RKO (cell line): Measurements from ENCODE around the gene CCDC30.

Experiments
- DNase-seq: peaks from one replicate; pipeline ENCODE4 v3.0.0-alpha.2; 2016; ENCODE audit warnings: low spot score

Gene CCDC30

DNA sequence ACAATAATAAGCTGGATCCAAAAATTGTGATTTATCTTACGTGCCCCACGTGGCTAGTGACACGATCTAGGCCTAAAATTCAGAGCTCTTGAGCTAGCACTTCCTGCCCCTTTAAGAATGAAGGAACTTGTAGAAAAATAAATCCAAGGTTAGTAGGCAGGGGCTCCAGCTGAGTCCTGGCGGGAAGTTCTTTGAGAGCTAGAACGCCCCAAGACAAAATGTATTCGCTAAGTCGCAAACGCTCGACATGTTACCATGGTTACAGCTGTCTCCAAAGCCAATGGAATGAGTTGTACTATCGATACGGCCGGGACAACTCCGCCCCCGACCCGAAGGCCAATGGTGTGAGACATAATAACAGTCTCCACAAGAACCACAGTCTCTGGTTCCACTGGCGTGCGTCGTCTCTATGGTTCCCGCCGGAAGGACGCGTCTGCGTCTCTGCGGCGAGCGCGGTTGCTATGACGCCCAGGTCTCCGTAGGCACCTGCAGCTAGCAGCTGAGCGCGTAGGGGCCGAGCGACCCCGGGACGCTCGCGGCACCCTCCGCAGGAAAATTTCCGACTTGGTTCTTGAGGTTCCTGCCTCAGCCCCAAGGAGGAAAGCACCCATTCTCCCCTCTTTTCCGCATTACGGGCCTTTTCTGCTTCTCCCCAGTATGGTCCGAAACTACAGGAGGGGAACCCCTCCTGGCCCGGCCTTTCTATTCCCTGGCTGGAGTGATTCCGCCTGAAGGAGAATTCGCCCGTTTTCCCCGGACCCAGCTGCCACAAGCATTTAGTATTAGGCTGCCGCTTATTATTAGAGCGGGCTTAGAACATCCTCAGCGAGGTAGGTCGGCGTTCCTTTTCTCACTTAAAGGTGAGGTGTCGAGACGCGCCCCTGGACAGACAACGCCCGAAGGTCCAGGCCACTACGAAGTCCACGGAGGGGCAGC, at the start of gene CCDC30:
Gene CCDC30, plus strand, starts transcription at position 459 of the 936 bp plus-strand sequence. CDS start 17,266 bp downstream, outside the sequence.
- DNase-seq, result peak; percentile 99

DNA sequence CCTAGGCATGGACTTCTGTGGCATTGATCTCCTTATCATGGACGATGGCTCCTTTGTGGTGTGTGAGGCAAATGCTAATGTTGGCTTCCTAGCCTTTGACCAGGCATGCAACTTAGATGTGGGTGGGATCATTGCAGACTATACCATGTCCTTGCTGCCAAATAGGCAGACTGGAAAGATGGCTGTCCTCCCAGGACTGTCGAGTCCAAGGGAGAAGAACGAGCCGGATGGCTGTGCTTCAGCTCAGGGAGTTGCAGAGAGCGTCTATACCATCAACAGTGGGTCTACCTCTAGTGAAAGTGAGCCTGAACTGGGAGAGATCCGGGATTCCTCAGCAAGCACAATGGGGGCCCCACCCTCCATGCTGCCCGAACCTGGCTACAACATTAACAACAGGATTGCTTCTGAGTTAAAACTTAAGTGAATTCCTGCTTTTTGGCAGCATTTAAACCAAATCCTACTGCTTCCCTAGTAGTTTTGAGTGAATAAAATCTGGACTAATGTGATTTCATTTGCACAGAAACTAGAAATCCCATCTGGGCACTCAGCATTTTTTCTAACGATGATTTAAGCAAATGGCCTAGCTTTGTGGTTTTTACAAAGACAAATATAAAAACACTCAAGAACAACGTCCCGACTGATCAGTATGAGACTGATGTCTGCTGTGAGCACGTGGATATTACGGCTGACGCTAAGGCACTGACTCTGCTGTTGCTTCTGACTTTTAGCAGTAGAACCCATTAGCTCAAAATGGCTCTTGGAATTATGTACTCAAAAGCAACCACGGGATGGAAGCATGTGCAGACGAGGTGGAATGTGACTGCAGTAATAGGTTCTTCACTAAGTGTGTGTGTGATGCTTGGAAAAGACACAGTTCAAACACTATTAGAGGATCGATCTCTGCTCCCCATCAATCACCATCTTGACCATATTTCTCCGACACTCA, 48.3 kb upstream of the CCDC30 start:
- no peak for DNase-seq

DNA sequence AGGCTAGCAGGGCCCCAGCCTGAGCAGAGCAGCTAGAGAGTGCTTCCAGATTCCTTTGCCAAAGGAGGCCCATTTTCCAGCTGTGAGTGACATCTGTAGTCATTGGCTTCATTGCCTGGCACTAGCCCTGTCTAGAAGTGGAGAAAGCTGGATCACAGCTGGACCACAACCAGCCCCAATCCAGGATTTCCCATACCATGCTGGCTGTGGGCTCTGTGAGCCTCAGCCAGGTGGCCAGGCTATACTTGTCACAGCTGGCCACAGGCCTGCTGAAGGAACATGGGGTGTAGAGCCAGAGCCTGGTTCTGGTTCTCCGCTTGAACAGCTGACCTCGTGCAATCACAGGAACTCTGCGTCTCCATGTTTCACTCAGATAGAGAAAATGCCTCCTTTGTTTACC, 45.9 kb upstream of the CCDC30 start:
- DNase-seq, result no peak

DNA sequence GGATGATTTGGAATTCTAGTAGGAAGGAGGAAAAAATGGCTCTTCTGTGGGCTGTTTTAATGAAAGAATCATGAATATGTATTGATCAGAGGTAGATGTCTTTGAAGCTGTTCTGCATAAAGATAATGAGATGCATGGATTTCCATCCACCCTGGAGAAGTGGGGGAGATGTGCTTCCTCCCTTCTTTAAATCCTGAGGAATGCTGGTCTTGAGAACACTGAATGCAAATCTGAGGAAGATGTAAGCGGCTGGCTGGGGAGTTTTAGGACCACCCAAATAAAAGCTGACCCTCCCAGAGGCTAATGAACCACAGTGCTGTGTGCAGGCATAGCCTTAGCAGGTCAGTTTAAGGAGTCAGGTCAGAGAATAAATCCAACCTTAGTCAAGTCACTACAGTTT, 44.6 kb upstream of the CCDC30 start:
- DNase-seq, result no peak

DNA sequence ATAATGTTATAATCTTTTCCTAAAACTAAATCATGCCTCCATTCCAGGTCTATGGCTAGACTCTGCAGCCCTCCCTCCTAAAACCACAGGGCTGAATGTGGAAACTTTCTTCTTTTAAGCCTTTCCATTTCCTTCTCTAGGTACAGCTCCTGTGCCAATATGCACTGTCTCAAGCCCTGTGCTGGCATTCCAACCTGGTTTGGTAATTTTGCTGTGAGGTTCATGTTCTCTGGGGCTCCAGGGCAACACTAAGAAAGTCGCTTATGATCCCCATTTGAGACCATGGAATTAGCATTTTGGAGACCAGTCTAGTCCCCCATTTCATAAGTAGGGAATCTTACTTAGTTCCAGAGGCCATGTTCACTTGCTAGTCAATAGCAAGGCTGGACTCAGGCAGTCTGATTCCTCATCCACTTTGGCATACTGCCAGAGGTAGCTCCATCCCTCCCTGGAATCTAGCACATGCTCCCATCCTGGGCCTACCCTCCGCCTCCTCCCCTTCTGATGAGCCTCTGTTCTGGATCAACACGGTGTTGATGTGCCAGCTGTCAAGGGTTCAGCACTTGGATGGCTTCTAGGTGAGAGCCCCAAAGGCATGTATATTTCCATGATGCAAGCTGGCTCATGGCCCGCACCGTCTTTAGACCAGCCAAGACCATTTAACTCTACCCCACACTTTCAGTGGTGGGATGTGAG, 43.8 kb upstream of the CCDC30 start:
- DNase-seq, result no peak

DNA sequence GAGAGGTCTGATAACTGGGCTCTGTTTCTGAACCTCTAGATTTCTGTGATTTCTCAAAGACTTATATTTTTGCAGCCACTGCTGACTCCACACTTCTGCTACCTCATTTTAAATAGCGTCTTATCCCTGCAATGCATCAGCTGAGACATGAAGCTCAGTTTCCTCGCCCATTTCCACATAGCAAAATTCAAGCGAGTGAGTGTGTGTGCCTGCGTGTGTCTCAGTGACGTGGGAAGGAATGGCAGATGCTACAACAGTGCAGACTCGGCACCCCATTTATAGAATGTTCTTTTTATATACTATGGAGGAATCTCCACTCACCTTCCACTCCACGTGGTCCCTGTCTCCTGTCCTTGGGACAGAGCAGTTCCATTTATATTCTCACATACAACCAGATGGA, 43.0 kb upstream of the CCDC30 start:
- DNase-seq, result no peak

DNA sequence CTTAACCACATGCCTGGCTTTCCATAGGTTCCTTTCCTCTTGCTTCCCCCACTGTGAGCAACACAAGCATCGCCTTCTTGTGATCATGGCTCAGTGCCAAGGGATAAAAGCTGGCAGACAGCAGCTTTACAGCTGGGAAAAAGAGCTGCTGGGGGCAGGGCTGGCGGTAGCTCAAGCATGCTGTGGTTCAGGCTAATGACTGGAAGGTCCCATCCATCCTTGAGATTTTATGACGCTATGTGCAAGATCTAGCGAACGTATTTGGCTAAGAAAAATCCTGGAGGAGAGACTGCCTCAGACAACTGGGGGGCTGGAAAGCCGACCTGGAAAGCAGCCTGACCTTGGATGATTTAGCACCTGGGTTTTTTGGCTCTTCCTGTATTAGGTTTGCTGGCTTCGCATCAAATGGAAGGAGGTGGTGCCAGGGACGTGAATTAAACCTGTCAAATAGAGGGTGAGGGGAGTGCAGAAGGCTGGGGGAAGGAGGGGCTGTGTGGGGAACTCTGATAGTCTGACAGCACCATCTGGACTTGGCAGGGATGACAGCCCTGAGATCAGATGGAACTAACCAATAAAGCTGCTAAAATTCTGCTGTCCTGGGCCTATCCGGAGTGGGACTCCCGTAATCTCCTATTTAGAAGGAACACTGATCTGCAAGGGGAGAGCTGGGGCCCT, 42.0 kb upstream of the CCDC30 start:
- no peak for DNase-seq

DNA sequence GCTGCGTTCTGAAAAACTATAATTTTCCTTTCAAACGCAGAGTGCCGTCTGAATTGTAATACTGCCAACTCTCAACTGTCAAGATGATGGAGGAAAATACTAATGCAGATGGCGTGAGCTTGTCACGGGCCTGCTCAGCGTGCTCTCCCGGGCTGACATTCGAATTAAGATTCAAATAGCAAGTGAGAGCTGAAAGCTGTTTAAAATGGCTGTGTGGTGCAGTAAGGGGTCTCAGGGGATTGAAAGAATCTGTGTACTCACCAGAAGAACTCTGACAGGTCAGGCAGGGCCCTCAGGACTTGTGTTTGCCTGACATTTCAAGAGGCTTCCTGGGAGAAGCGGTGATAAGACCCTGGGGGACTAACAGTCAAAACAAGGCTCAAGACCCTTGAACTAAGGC, 40.3 kb upstream of the CCDC30 start:
- DNase-seq, result no peak

DNA sequence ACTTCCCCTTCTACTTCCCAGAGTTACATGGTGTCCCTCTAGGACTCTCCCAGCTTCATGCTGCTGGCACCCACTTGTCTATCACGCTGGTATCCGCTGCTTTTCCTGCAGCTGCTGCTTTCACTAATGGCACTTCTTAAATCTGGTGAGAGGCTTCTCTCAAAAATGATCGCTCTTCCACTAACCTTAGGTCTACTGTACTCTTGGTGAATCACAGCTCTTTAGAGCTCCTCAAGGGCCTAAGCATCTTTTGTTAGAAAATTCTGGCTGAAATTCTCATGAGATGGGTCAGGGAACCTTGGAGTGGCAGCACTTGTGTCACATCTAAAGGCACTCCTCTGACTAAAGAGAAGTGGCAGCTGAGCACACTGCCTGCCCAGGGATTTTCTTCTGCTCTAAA, 39.4 kb upstream of the CCDC30 start:
- no peak for DNase-seq

DNA sequence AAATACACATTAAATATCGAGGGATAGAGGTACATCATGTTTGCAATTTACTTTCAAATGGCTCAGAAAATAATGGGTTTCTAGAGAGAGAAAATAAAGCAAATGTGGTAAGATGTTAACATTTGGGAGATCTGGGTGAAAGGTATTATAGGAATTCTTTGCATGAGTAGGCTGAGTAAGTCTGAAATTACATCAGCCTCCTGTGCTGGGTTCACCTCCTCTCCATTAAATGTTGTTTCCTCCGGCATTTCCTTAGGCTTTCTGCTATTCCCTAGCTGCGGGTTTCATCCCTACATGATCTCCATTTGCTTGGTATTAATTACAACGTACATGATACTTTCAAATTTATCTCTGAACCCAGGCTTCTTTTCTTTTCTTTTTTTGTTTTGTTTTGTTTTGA, 38.9 kb upstream of the CCDC30 start:
- no peak for DNase-seq

DNA sequence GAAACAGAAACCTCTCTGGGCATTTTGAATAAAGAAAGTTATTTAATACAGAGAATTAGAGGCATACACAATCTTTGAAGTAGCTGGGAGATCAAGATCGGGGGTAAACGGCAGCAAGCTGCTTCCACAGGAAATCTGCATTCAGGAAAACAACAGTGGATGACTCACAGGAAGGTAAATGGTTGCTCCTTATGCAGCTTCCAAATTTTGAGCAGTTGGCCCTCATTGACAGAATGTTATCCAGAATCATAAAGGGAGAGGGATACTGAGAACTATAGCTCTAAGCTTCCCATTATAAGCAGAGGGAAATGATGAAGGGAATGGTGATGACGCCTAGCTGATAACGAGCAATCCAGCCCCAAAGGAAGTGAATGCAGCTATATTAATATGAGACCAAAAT, 35.8 kb upstream of the CCDC30 start:
- DNase-seq, result no peak

DNA sequence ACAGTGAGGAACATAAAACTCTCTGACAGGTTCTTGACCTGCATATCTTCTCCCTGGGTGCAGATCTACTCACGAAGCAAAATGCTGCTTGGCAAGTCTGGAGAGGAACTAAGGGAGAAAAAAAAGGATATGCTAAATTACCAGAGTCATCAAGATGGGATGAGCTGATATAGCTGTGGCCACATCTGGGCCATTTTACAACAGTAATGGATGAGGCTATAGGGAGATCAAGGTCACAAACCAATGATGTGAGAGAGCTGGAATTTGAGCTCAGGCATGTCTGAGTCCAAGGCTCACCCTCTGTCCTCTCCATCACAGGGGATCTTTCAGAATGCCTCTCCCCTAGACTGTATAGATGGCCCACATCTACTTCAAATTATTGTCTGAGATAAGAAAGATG, 33.5 kb upstream of the CCDC30 start:
- DNase-seq, result no peak

DNA sequence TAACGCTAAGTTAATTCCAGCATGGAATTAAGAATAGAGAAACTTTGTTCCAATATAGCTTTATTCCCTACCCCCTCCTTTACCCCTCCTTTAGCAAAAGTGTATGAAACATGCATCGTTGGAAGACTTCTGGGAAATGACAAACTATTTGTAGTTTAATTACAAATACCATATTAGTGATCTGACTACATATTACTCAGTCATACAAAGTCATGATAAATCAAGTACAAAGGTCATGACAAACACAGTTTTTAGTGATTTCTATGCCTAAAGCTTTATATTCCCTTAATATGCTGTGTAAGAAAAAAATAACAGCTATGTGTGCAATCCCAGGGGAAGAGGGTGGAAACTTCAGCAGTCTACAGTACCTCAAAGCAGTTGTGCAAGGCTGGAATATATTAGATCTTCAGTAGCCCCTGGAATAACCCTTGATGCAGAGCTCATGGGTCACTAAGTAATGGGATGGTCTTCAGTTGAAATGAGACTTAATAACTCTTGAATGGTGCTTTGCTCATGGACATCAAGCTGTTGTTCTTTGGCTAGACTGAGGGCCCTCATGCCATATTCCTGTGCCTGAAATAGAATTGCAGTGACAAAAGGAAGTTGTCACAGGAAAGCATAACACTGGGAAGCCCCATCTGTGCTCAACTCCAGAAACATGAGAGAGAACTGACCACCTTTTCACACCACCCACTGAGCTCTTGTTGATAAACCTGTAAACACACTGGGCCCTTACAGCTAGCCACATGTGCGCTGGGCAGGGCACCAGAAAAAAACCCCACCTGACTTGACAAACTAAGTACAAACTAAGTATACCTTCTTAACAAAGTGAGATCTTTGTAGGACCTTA, 32.6 kb upstream of the CCDC30 start:
- peak; percentile 24 for DNase-seq

DNA sequence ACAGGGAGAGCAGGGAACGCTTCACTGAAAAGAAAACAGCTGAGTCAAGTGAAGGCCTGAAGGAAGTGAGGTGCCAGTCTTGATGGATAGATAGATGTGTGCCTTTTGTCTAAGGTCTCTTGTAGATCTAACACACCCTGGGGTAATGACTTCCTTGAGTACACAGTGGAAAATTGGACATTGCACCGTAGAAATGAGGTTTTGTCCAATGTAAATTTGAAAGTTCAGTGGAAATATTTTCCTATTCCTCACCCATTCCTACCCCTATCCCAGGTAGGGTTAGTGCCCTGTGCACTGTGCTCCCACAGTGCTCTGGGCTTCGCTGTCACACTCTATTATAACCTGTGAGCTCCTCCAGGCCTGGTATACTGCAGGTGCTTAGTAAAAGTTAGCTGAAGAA, 31.6 kb upstream of the CCDC30 start:
- DNase-seq, result no peak

DNA sequence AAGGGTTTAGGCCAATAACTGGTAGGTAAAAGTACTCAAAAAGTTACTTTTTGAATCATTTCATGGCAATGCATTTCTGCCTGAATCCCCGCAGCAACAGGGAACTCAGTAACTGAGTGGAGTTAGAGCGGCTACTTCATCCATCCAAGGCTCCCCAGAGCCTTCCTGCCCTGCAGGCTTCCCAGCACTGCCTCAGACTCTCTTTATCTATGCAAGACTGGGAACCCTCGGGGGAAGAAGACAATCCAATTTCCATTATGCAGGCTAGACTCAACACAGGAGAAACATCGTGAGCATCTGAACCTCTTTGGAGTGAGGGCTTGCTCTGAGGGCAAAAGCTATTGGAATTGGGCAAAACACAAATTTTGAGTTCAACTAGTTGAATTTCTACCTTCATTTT, 30.4 kb upstream of the CCDC30 start:
- no peak for DNase-seq

DNA sequence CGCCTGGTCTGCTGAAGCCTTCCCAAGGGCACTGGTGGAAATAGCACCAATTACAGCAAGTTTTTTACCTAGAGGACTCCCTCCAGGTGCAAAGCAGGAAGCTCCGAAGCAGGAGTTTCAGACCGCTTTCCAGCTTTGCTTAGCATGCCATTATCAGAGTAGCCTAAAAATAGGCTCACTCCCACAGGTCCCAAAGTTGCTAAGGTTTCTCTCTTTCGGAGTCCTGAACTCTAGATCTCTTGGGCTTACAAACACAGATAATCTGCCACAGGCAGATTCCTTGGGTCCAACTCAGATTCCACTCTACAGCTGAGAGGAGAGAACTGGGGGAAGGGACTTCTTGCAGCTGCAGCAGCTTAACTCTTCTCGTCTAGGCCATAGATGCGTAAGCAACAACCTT, 29.7 kb upstream of the CCDC30 start:
- no peak for DNase-seq

DNA sequence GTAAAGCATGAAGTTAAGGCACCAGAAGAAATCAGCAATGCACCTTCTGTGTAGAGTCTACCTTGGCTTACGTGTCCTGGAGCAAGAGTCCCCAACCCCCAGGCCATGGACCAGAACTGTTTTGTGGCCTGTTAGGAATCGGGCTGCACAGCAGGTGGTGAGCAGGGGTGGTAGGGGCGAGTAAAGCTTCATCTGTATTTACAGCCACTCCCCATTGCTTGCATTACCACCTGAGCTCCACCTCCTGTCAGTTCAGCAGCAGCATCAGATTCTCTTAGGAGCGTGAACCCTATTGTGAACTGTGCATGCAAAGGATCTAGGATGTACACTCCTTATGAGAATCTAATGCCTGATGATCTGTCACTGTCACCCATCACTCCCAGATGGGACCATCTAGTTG, 28.7 kb upstream of the CCDC30 start:
- no peak for DNase-seq

DNA sequence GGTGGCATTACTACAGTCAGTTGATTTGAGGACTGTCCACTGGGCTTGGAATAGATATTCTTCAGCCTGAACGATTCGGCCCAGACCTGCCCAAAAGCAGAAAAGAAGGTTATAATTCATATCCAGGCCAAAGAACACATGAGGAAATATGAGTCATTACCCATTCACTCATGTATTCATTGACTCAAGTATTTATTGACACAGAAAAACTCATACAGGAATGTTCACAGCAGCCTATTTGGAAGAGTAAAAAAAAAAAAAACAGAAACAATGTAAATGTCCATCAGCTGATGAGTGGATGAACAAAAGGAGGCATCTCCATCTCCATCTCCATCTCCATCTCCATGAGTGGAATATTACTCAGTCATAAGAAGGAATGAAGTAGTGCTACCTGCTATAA, 23.1 kb upstream of the CCDC30 start:
- DNase-seq, result peak; percentile 76

DNA sequence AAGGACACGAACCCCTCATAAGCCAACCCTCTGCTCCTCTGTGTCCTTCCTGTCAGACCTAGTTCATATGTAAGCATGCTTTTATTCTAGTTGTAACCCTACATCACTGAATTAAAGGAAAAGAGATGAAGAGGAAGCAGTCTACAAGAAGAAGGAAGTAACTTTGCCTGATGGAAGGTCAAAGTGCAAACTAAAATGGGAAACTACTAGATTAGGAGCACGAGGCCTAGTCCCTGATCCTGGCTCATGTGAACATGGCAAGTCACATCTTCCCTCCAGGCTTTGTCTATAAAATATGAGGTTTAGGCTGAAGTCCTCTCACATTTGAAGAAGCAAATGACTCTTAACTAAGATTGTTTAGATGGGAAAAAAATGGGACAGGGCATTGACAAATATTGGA, 20.4 kb upstream of the CCDC30 start:
- DNase-seq, result no peak

DNA sequence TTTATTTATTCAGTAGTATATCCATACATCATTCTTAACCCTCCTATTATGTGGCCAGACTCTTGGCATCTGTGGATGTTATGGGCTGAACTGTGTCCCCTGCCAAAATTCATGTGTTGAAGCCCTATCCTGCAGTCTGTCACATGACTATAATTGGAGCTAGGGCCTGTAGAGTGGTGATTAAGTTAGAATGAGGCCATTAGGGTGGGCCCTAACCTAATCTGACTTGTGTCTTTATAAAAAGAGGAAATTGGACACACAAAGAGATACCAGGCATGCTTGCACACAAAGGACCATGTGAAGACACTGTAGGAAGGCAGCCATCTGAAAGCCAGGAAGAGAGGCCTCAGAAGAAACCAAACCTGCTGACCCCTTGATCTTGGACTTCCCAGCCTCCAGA, 13.8 kb upstream of the CCDC30 start:
- no peak for DNase-seq

DNA sequence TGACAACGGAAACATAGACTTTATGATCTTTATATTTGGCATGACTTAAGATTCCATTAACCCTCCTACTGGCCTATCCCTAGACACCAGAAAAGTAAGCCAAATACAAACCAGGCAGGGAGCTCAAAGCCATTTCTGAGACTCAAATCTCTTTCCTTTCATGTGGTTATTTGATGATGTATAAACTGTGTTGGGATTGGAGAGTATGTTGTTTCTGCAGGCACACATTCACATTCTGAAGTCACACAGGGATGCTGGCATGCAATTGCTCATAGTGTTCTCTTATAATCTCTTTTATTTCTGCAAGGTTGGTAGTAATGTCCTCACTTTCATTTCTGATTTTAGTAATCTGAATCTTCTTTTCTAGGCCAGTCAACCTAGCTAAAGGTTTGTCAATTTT, 13.0 kb upstream of the CCDC30 start:
- DNase-seq, result no peak
